Omental fat pad (tissue), 4 donors: Measurements from ENCODE around the gene WWC1. TPM values are rescaled to one million over a fixed set of nuclear protein-coding genes. Genes with fewer than 3 reads are reported as not detected.
A peak's percentile ranks its signal among the peaks of the same experiment; 100 is the strongest.

Experiments
- ATAC-seq: fragments of 150-250 bp; one replicate; pipeline ENCODE4 v1.9.1; 2016; ENCODE audit warnings: mild to moderate bottlenecking, moderate library complexity; ENCODE audit not compliant: low FRiP score
- DNase-seq: peaks from one replicate; pipeline ENCODE4 v3.0.0-alpha.2; 2019; ENCODE audit warnings: low spot score
- CTCF ChIP-seq, 3 donors: fragments of 450-650 bp; IDR thresholded peaks; one replicate each; pipeline ENCODE4 v1.5.1; 2016 to 2017; ENCODE audit warnings: antibody characterized with exemption in 3 of 3, mild to moderate bottlenecking in 3 of 3, moderate library complexity in 2 of 3
- total RNA-seq, 4 donors: library from RNA; depleted of rRNA; stranded (reverse); fragments of >200 nt; gene quantifications; one replicate each; pipeline ENCODE4 v1.1.0, GENCODE V29; 2016

Gene WWC1
- total RNA-seq, 4 donors from 2014 or later = 0.63 to 92.6 (median 21.0) TPM

- ATAC-seq (peak; percentile 21), DNase-seq (no peak)
- TF ChIP-seq CTCF (IDR thresholded peaks at IDR 0.05) = no peak
Measured at GRCh38 chr5:168353216-168353957, 61.9 kb downstream of the WWC1 start.

GRCh38 chr5:168354397-168354796 is 63.0 kb downstream of the WWC1 start:
- TF ChIP-seq CTCF (IDR thresholded peaks at IDR 0.05) = no peak
- ATAC-seq = no peak
- DNase-seq = no peak

GRCh38 chr5:168356171-168356570 is 64.7 kb downstream of the WWC1 start:
- ATAC-seq (no peak), DNase-seq (no peak)
- no peak for TF ChIP-seq CTCF (IDR thresholded peaks at IDR 0.05)

GRCh38 chr5:168356592-168356991 is 65.1 kb downstream of the WWC1 start:
- no peak for DNase-seq
- ATAC-seq = no peak
- no peak for TF ChIP-seq CTCF (IDR thresholded peaks at IDR 0.05)

- ATAC-seq (no peak), DNase-seq (no peak)
- TF ChIP-seq CTCF (IDR thresholded peaks at IDR 0.05) = no peak
Measured at GRCh38 chr5:168357876-168358275, 66.4 kb downstream of the WWC1 start.

- no peak for ATAC-seq
- no peak for DNase-seq
- no peak for TF ChIP-seq CTCF (IDR thresholded peaks at IDR 0.05)
Measured at GRCh38 chr5:168359820-168360460, 68.5 kb downstream of the WWC1 start.
